NCI-H460 (cell line): ENCODE results near the gene LRRC72. TPM values are rescaled to one million over a fixed set of nuclear protein-coding genes. Genes with fewer than 3 reads are reported as not detected.
"Not testable (repeated sequence)": the region's sequence is repeated elsewhere in the genome, so short reads cannot be mapped to it uniquely, and the experiment has no call there.

Experiments
- DNase-seq: peaks from one replicate; pipeline ENCODE4 v3.0.0-alpha.2; 2016; ENCODE audit warnings: low read depth; ENCODE audit errors: extremely low read depth
- total RNA-seq: library from RNA; depleted of rRNA; stranded (reverse); fragments of >200 nt; shearing (Covaris generic); gene quantifications from 2 replicates; pipeline ENCODE4 v1.2.3, GENCODE V29; 2014

The LRRC72 gene
- total RNA-seq, 1 experiment from 2014 or later, result not detected

DNA sequence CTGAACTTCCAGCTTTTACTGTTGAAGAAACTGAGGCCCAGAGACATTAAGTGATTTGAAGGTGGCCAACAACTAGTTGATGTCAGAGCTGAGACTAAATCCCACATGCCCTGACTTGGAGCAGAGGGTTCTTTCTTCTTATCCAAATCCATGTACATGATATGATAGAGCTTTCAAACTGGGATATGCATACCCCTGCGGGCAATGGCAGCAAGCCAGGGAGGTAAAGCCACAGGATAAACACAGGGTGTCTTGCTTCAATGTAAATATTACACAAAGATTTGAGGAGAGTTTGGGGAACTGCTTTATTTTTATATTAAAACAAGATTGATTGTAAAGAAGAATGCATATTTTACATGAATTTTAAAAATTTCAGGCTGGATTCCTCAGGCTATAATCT lies 2.3 kb upstream of the LRRC72 start:
- DNase-seq, result no peak

DNA sequence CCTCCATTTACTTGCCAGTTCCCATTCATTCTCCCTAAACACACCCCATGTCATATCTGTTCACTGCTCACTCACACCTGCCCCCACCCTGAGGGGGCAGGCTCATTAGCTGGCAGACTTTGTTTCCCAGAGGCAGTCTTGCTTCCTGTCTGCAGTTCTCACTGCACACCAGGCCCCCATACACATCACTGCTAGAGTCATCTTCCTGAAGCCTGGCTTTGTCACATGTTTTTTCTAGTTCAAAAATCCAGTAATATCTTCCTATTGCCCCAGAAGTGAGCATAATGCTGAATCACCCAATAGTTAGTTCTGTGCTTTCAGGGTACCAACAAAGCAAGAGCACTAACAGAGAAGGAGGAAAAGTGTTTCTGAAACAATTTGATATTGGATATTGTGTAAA lies 1.9 kb downstream of the LRRC72 start:
- DNase-seq, result no peak

DNA sequence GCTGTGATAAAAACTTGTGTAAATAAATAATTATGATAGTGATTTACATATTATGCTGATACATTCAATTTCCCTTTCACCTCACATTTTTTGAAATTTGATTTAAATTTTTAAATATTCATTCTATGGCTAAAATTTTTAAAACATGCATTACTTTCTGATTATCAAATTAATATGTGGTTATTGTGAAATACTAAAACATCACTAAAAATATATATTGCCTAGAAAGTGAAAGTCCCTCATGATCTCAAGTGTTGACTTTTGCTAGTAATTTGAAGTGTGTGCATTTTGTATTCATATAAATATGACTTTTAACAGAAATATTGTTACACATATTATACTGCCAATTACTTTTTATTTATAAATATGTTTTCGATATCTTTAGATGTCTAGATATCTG lies 3.1 kb downstream of the LRRC72 start:
- no peak for DNase-seq

DNA sequence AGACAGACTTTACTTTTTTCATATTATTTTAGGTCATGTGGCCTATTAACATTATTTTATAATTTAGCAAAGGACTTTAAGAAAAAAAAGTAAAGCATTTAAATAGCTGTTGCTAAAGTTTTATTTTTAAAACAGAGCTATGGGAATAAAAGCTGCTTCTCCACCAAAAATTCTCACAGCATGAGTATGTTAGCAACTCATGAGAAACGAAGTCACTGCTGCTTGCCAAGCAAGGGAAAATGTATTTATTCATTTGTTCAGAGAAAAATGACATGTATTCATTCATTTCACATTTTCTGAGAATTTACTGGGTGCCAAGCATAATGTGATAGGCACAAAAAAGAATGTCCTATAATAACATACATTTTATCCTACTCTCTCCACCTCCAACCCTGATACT lies 5.1 kb downstream of the LRRC72 start:
- no peak for DNase-seq

DNA sequence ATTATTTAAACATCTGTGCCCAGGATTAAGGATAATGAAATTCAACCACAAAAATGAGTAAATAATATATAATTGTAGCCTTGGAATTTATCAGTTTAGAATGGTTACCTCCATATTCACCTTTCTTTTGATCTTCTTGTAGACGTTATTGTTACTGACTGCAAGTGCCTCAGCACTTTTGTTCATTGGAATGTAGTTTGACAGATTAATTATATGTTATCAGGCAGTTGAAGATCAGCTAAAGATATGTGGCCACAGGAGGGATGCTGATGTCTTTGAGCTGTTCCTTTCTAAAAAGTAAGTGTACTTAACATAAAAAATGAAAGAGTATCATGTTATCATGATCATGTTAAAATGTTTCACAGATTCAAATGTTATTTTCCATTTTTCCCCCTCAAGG lies 5.6 kb downstream of the LRRC72 start:
- no peak for DNase-seq

DNA sequence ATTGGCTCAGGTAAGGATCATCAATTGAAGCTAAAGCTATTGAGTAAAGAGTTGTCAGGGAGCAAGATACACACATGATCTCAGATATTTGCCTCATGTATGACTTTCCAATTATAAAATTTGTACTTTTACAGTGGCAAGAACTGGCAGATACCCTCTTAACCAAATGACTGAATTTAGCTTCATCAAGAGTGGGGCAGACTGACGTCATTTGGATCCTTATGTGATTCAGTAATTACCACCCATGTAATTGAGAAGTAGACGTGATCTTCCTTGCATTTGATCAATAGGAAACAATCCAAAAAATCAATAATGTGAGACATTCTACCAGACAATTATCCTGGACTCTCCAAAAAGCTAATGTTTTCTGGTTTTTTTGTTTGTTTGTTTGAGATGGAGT lies 8.9 kb downstream of the LRRC72 start:
- DNase-seq, result no peak

DNA sequence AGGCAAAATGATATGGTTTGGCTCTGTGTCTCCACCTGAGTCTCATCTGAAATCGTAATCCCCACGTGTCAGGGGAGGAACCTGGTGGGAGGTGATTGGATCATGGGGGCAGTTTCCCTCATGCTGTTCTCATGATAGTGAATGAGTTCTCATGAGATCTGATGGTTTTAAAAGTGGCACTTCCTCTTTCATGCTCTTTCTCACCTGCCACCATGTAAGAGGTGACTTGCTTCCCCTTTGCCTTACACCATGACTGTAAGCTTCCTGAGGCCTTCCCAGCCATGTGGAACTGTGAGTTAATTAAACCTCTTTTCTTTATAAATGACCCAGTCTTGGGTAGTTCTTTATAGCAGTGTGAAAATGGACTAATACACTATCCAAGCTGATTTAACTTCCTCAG lies 13.9 kb downstream of the LRRC72 start:
- not testable (repeated sequence) for DNase-seq

DNA sequence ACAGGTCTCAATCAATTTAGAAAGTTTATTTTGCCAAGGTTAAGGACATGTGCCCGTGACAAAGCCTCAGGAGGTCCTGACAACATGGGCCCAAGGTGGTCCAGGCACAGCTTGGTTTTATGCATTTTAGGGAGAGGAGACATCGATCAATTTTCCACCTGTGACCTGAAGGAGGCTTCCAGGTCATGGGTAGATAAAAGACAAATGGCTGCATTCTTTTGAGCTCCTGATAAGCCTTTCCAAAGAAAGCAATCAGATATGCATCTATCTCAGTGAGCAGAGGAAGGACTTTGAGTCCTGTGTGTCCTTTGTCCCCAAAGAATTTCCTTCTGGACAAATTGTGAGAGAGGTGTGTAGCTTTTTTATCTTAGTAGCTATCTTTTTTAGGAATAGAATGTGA lies 15.8 kb downstream of the LRRC72 start:
- no peak for DNase-seq

DNA sequence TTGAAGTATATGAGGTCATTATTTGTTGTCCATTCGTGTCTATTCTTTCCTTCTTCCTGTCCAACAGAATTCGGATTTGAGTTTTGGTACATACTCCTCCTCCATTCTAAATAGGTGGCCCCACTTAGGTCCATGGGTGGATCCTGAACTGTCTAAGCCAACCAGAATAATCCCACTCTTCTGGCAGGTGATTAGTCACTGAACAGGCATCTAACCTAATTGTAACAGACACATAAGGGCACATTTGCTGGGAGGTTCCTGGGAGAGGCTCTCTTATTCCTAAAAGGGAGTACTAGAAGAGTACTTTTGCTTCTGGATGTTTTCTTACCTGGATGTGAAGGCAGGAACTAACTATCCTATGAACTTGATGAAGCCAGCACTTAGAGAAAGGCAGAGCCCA lies 16.8 kb downstream of the LRRC72 start:
- DNase-seq, result no peak

DNA sequence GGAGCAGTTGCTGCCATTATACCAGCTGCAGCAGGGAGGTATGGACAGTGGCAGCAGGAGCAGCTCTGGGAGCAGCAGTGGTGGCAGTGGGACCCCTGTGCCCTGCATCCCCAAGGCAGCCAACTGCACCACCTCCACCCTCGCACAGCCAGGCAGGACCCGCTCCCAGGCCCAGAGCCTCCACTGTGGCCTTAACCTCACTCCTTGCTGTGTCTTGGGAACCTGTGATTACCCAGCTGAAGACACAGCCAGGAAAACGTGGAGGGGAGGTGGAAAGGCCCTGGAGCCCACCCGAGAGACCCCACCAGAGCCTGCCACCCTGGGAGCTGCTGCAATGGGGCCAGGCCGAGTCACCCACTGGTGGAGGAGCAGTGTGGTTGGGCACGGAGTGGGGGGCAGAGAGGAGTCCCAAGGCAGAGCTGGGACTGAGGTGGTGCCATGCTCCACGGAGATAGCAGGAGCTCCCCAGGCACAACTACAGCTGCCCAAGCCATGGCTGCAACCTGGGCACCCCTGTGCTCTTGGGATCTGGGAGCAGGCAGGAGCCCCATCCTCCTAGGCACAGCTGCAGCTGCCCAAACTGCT lies 20.4 kb downstream of the LRRC72 start:
- no peak for DNase-seq

DNA sequence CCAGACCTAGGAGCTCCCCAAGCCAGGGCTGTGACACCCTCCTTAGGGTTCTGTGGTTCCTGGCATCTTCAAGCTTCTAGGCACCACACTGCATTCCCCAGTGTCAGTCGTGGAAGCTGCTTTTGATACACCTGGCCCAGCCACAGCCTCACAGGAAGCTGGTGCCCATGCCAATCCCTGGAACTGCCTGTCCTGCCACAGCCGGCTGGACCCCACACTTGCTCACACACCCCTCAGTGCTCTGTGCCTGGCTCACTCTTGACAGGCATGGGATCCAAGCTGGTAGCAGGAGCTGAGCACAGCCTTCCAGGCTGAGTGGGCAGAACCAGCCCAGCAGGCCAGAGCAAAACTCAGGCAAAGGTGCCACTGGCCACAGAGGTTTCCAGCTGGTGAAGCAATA lies 21.8 kb downstream of the LRRC72 start:
- DNase-seq, result no peak

DNA sequence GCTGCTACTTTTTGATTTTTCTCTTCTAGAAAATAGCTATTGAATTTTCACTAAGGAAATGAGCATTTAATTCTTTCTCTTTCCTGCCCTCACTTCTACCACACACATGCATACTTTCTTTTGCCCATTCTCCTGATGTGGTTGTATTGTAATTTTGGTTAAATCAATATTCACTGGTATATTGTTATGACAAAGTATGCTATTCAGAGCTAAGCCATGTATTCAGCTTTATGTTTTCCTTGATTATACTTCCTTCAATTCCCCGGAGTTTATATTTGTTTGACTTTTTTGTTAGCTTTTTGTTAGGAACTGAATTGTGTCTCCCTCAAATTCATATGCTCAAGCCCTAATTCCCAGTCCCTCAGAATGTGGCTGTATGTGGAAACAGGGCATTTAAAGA lies 24.0 kb downstream of the LRRC72 start:
- DNase-seq, result no peak

DNA sequence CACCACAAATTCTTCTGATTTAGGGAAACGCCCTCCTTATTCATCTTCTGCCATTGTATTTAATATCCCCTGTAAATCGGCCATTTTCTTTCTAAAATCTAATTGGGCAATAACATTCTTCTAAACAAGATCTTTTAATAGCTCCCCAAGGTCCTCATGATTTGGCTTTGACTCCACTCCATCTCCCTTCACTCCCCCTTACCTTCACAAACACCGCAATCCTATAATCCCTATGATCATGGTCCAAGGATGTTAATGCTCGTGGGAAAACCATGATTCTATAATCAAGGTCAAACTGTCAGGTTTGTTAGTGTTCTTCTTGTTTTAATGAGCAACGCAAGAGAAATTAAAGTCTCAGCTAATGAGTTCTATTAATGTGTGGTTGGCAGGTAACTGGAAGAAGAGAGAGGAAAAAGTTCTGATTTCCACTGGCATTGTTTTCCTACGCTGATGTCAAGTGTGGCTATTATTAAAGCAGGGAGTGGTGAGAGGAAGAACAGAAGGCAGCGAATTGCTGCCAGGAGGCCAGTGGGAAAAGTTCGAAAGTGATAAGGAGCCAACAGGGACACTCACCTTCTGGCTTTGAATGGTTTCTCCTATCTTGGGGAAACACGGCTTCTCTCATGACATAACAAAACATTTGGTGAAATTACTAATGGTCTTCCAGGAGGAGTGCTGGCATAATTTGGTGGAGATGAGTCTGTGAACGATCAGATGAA lies 28.1 kb downstream of the LRRC72 start:
- DNase-seq, result no peak

DNA sequence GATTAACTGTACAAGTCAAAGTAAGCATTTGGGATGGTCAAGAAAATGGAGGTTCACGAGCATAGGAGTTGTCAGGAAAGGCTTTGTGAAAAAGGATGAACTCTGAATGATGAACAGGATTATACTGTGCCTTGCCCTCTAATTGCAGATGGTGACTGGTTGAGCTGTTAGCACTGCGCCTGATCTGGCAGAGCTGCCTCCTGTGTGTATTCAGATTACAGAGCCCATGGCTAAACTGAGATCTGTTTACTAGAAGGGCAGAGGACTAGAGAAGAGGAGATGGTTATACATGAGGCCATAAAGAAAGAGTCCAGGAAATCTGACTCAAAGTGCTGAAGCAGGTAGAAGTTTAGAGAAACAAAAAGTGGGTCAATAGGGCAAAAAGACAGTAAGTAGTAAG lies 29.7 kb downstream of the LRRC72 start:
- no peak for DNase-seq

DNA sequence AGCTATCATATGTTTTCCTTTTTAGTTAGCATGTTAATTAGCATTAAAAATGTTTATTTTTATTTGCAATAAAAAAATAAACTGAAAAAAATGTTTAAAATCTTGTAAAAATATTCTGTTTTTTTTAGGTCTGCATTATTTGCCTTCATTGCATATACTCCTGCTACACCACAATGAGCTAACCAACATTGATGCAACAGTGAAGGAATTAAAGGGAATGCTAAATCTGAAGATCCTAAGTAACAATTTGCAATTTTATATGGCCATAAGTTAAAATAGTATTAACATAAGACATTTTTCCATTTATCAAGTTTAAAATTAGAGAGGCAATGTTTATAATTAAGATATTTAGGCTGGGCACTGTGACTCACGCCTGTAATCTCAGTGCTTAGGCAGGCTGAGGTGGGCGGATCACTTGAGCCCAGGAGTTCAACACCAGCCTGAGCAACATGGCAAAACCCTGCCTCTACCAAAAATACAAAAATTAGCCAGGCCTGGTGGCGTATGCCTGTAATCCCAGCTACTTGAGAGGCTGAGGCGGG lies 32.2 kb downstream of the LRRC72 start:
- DNase-seq, result no peak

DNA sequence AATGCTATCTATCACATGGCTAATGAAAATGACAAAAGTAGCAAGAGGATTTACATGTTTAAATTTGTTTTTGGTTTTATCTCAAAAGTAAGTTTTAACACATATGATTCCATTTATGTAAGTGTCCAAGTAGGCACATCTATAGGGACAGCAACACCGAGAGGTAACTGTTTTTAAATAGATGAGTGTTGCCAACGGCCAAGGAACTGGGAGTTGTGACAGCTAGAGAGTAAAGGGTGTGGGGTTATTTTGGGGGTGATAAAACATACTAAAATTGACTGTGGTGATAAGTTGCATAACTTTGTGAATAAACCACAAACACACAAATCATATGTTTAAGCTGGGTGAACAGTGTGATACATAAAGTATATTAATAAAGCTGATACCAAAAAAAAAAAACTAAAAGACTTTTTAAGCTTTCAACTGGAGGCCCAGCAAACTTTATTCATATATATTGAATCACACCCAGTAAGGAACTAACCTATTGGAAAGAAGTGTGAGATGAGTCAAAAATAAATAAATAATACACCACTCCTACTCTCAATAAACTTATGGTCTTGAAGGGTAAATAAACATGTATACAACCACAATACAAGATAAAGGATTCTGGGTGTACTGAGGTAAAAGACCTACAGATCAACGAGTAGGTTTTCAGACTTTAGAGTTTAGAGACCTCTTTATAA lies 33.0 kb downstream of the LRRC72 start:
- DNase-seq, result no peak

DNA sequence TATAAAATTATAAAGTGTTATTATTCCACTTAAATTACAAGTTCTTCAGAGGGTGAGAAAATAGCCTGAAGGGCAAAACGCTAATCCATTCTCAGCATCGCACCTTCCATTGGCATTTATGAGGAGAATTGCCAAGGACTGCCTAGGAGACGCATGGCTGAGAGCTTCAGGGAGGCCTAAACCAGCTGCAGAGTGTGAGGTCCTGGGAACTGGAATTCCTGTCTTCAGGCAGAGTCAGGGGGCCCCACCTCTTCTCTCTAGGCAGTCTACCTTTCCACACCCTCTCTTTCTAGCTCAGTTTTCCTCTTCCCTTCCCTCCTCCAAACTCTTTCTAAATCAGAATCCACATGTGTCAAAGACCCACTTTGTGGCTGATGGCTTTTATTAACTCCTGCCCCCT lies 35.3 kb downstream of the LRRC72 start:
- DNase-seq, result no peak

DNA sequence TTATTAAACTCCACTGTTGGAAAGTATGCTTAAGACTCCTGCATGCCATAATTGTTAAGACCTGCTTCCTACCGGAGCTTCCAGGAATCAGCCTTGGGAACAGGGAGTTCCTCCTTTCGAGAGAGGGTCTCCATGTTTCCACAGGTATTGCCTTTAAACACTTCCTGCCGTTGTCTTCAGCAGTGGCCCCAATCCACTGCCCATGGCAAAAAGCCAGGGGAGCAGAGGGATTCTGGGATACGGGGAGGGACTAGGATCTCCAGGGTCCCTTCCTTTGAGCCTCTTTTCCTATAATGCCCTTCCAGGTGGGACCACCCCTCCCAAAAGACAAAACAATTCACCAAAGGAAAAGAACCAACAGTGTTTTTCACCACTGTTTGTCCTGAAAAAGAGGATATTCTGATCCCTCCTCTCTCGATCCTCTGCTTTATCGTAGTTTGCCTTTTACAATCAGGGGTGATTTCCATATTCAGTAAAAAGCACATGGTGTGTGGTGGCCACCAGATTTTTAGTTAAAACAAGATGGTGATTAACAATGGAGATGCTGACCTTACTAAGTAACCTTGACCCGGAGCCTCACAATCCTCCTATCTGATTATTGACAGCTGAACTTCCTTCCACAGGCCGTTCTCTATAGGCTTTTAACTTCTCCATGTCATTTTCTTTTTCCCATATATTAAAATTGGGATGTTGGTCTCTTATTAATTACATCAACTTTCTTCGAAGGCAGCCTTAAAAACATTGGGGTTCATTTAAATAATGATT lies 36.0 kb downstream of the LRRC72 start:
- no peak for DNase-seq

DNA sequence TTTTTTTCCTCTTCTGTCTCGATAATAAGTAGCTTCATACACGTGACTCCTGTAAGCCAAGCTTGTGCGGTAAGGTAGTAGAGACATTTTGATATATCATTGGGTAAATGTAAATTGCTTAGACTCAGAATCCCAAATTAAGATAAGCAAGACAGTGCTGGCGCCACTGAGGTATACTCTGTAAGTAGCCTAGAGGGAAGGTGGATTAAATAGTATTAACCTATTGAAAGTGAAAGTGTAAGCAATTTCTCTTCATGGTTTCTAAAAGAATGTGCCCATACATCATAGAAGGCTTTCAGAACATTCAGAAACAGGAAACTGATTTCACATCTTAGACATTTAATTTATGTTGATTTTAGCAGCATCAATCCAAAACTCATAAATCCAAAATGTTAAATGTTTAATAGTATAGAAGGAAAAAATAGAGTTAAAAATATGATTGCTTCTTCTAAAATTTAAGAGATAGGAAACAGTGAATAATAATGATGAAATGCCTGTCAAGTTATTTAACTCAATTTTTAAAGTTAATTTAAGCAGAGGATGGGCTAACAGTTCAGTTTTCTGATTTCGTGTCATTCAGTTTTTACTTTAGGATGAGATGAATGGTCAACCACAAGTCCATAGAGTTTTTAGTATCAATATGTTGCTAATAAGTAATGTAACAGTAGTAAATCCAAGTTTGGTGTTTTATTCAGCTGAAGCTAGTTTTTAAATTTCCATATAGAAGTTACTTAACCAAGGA lies 36.8 kb downstream of the LRRC72 start:
- no peak for DNase-seq

DNA sequence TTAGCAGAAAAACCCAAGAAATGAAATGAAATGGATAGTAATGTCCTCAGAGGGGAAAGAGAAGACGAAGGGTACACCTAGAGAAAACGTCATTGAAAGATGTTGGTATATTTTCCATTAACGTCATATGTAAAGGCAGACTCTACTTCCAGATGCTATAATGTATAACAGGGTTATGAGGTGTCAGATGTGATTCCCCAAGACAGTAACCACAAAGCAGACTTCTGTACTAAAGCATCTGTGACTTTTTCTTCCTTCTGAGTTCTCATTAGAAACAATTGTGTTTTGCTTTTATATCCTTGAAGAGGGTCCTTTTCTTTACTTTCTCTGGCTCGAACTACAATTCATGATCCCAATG lies 37.4 kb downstream of the LRRC72 start:
- no peak for DNase-seq
